NCI-H2081 treated with DMSO at 0.1 percent for 48 hours (cell line): ENCODE measurements around the gene DAPK1.

Experiments used
- DNase-seq: peaks from one replicate; lab custom pipeline; 2025; lab: John Stamatoyannopoulos, UW

The DAPK1 gene

GRCh38 chr9:87516926-87517290, 19.2 kb downstream of the DAPK1 start:
- no peak for DNase-seq

GRCh38 chr9:87517732-87518131, 20.1 kb downstream of the DAPK1 start:
- DNase-seq, result no peak

GRCh38 chr9:87518702-87519335, 21.2 kb downstream of the DAPK1 start:
- no peak for DNase-seq

GRCh38 chr9:87519461-87519860, 21.8 kb downstream of the DAPK1 start:
- DNase-seq, result no peak

- DNase-seq, result no peak
Observed at GRCh38 chr9:87520172-87520683, 22.6 kb downstream of the DAPK1 start.

GRCh38 chr9:87521834-87522233, 24.2 kb downstream of the DAPK1 start:
- no peak for DNase-seq

- DNase-seq, result no peak
Observed at GRCh38 chr9:87524061-87524460, 26.4 kb downstream of the DAPK1 start.

GRCh38 chr9:87525546-87526303, 28.1 kb downstream of the DAPK1 start:
- DNase-seq, result no peak

- DNase-seq, result peak; percentile 73
Observed at GRCh38 chr9:87527211-87527916, 29.7 kb downstream of the DAPK1 start.

GRCh38 chr9:87528969-87529368, 31.3 kb downstream of the DAPK1 start:
- DNase-seq, result no peak

GRCh38 chr9:87529671-87530070, 32.0 kb downstream of the DAPK1 start:
- no peak for DNase-seq

- no peak for DNase-seq
Observed at GRCh38 chr9:87530716-87531115, 33.0 kb downstream of the DAPK1 start.

- no peak for DNase-seq
Observed at GRCh38 chr9:87531370-87532295, 34.0 kb downstream of the DAPK1 start.

- no peak for DNase-seq
Observed at GRCh38 chr9:87533271-87533670, 35.6 kb downstream of the DAPK1 start.

GRCh38 chr9:87534036-87534435, 36.4 kb downstream of the DAPK1 start:
- DNase-seq, result no peak

GRCh38 chr9:87534957-87535356, 37.3 kb downstream of the DAPK1 start:
- no peak for DNase-seq

- no peak for DNase-seq
Observed at GRCh38 chr9:87535817-87536539, 38.3 kb downstream of the DAPK1 start.

GRCh38 chr9:87537625-87538024, 40.0 kb downstream of the DAPK1 start:
- no peak for DNase-seq

GRCh38 chr9:87540444-87541105, 42.9 kb downstream of the DAPK1 start:
- no peak for DNase-seq

- DNase-seq, result no peak
Observed at GRCh38 chr9:87541663-87542062, 44.0 kb downstream of the DAPK1 start.

- no peak for DNase-seq
Observed at GRCh38 chr9:87542141-87542540, 44.5 kb downstream of the DAPK1 start.
